Activated CD4-positive, alpha-beta T cell treated with anti-CD3 and anti-CD28 coated beads for 36 hours (primary cell): ENCODE data around the gene HOXB5. TPM values are rescaled to one million over a fixed set of nuclear protein-coding genes. Genes with fewer than 3 reads are reported as not detected.

Experiments used
- ATAC-seq: fragments of 200-7000 bp; cut with Tn5 transposase; one replicate; pipeline ENCODE4 v1.10.0; 2021; ENCODE audit warnings: mild to moderate bottlenecking, moderate library complexity
- CTCF ChIA-PET: fragments of 350-600 bp; sonication (Branson Sonifier 250); formaldehyde crosslinking; loops from one replicate; lab custom pipeline; 2021; ENCODE audit warnings: antibody characterized with exemption; lab: Charles Lee
- POLR2A ChIA-PET: fragments of 350-600 bp; sonication (Branson Sonifier 250); formaldehyde crosslinking; loops from one replicate; lab custom pipeline; 2021; ENCODE audit warnings: antibody characterized with exemption, inconsistent platforms; lab: Charles Lee
- DNase-seq: peaks from one replicate; pipeline ENCODE4 v3.0.0-alpha.2; 2020
- H3K27ac Mint-ChIP-seq: one replicate; pipeline ENCODE4 v1.8.0; 2021; ENCODE audit warnings: mixed read lengths
- H3K27me3 Mint-ChIP-seq: one replicate; pipeline ENCODE4 v1.8.0; 2021; ENCODE audit warnings: mixed read lengths
- H3K36me3 Mint-ChIP-seq: one replicate; pipeline ENCODE4 v1.8.0; 2021; ENCODE audit warnings: low read depth, mixed read lengths
- H3K4me1 Mint-ChIP-seq: one replicate; pipeline ENCODE4 v1.8.0; 2021; ENCODE audit warnings: mixed read lengths
- H3K4me3 Mint-ChIP-seq: one replicate; pipeline ENCODE4 v1.8.0; 2021; ENCODE audit warnings: mild to moderate bottlenecking, moderate library complexity, mixed read lengths
- H3K9me3 Mint-ChIP-seq: one replicate; pipeline ENCODE4 v1.8.0; 2021; ENCODE audit warnings: low read depth, mixed read lengths
- intact Hi-C, 2 experiments: fragments of 100-400 bp; cut with DNase I in 1 of 2; cut with micrococcal nuclease in 1 of 2; formaldehyde crosslinking; loops; one replicate each; pipeline versions ENCODE4 v1.14.2 to v1.15.1; 2022 to 2024; cut with DNase I, micrococcal nuclease
- total RNA-seq, 2 experiments: library from RNA; stranded (reverse); gene quantifications; one replicate each; pipeline ENCODE4 v1.2.3, GENCODE V29; 2021

Gene HOXB5
- total RNA-seq, 2 experiments from 2014 or later: not detected

DNA sequence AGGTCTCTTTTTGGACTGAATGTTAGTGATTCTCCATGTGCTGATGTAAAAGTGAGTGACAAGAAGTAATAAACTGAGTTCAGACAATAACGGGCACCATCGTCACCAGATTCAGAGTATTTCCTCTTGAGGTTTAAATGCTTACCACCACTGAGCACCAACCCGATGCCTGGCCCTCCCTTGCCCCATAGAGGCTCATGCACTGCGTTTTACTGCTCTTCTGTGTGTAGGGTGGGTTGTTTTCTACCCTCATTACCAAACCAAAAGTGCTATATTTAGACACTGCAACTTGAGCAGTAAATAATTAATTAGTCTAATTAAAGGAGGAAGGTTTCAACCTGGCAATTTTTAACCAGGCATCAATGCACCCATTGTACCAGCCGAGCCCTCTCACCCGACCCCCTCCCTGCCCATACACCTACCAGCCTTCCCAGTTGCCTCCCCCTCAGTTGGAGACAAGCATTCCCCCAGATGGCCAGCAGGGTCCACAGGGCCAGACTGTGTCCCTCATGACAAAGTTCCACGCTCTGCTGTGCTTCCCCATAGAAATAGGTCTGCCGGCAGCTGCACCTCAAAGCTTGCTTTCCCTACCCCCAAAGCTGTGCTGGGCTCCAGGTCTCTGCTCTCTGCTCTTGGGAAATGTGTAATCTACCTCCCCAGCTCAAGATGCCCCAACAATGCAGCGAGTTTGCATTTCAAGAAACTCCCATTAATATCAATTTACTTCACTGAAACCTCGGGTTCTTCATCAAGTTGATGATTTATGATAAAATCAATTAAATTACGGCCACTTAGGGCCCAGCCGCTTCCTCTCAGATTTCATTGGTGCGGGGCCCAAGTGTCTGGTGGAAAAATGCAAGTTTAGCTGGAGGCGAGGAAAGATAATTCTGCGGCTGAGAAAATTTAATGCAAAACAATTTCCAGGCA is 31.4 kb downstream of the HOXB5 start:
- Mint-ChIP-seq H3K27ac (no peak overlapping the region), H3K4me1 (no peaks in the 10 kb centered on the region), H3K4me3 (no peak overlapping the region), H3K36me3 (no peaks in the 10 kb centered on the region), H3K27me3 (peaks cover 21% of the 10 kb centered on the region), H3K9me3 (no peaks in the 10 kb centered on the region)
- no peak for ATAC-seq
- no peak for DNase-seq
- ChIA-PET CTCF (interaction anchor here (0.6 kb wide), 1 partner anchor 86 kb away, joined by 3 read pairs; no protein-coding TSS in a partner anchor), POLR2A (interaction anchor here (0.6 kb wide), 1 partner anchor 28 kb away, joined by 3 read pairs; no protein-coding TSS in a partner anchor)
- intact Hi-C loops: no loop called here

DNA sequence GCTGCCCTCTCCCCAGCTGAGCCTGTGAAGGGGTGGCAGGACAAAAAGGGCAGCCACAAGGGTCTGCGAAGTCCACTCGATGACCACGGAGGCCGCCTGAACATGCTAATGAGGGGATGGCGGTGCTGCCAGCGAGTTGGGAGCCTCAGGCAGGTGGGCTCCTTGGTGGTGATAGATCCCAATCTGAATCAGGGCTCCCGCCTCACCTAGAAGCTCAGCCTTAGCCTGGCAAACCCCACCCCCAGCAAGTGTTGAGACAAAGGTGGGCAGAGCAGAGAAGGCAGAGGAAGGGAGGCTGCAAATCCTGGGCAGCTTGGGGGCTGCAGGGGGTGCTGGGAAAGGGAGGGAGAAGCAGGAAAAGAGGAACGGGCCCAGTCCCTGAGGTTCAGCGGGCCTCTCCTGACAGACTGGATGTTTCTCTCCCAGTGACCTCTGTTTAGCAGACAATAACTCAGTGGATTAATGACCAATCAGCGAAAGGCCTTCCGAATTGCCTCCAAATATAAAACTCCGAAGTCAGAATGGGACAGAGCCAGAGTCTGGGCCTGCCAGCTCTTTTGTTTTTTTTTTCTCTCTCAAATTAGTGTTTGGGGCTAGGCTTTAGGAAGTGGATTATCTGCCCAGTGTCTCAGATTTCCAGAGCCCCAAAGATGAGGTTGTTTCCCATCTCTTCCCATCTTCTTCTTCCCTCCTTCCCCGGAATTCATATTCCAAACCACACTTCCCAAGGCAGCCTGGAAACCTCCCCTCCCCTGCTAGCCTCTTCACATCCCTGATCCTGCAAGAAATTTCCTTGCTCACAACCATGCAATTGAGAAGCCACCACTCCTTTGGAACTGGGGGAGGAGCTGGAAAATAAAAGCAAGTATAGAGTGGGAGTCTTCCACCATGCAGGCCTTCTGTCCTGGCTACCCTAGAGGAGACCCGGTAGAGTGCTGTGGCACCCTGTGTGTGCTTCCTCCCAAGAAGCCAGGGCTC is 33.5 kb downstream of the HOXB5 start:
- H3K36me3 Mint-ChIP-seq: no peaks in the 10 kb centered on the region
- intact Hi-C loops: no loop called here
- H3K27ac Mint-ChIP-seq: no peak overlapping the region
- DNase-seq (no peak), ATAC-seq (no peak)
- ChIA-PET CTCF (interaction anchor here (0.6 to 1.0 kb wide), 3 partner anchors 8 to 22 kb away, joined by 3 to 4 read pairs (median 3); no protein-coding TSS in a partner anchor), POLR2A (interaction anchor here (0.7 kb wide), 1 partner anchor 729 kb away, joined by 3 read pairs; the partner anchor contains the start of genes LRRC46 and MRPL10)
- peaks cover 2% of the 10 kb centered on the region for H3K4me1 Mint-ChIP-seq
- no peak overlapping the region for H3K4me3 Mint-ChIP-seq
- peaks cover 35% of the 10 kb centered on the region for H3K27me3 Mint-ChIP-seq
- no peaks in the 10 kb centered on the region for H3K9me3 Mint-ChIP-seq

DNA sequence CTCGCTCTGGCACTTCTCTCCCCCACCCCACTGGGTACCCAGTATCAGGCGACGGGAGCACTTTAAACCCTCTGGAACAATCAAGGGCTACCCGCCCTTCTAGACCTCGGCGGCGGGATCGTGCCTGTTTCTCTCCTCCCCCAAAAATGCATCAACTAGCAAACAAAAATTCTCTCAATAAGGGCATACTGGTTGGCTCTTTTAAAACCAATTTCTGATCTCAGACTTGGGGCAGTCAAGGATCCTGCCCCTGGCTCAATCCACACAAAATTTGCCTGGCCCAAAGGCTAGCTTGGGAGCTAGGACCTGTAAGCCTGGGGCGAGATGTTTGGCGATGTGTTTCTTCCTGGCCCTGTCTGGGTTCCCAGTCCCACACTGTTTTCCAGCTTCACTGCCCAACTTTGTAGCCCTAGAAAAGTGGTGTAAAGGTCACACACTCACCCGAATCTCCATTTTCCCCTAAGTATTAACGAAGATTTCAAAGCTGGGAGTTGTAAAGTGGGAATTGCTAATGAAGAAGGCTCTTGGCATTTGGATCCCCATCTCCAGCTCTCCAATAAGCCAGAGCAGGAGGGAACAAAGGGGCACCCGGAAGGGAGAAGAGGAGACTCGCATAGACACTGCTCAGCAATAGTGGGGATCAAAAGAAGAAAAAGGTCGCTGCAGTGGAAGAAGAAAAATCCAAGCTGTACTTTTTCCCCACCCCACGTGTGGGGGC is 34.3 kb downstream of the HOXB5 start:
- intact Hi-C loops: no loop called here
- Mint-ChIP-seq H3K4me3 (no peak overlapping the region), H3K9me3 (no peaks in the 10 kb centered on the region), H3K4me1 (peaks cover 2% of the 10 kb centered on the region), H3K27ac (no peak overlapping the region), H3K27me3 (peaks cover 37% of the 10 kb centered on the region), H3K36me3 (no peaks in the 10 kb centered on the region)
- CTCF ChIA-PET: interaction anchor here (0.7 to 1.0 kb wide), 2 partner anchors 9 to 21 kb away, joined by 3 to 4 read pairs; no protein-coding TSS in a partner anchor
- POLR2A ChIA-PET: no interaction called here
- ATAC-seq: no peak
- no peak for DNase-seq

DNA sequence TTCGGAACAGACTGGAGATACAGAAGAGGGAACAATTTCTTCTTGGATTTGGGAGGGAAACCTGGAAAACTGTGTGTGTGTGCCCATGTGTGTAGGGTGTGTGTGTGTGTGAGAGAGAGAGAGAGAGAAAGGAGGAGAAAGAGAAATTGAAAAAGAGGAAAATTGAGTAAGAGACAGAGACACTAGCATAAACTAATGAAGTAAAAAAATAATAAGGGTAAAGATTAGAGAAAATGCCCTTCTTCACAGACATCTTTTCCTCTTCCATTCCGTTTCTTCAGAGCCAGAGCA is 34.8 kb downstream of the HOXB5 start:
- DNase-seq (no peak), ATAC-seq (no peak)
- Mint-ChIP-seq H3K27me3 (peaks cover 37% of the 10 kb centered on the region), H3K4me1 (peaks cover 2% of the 10 kb centered on the region), H3K27ac (no peak overlapping the region), H3K36me3 (no peaks in the 10 kb centered on the region), H3K4me3 (no peak overlapping the region), H3K9me3 (no peaks in the 10 kb centered on the region)
- POLR2A ChIA-PET: no interaction called here
- intact Hi-C loops: no loop called here
- CTCF ChIA-PET: no interaction called here

DNA sequence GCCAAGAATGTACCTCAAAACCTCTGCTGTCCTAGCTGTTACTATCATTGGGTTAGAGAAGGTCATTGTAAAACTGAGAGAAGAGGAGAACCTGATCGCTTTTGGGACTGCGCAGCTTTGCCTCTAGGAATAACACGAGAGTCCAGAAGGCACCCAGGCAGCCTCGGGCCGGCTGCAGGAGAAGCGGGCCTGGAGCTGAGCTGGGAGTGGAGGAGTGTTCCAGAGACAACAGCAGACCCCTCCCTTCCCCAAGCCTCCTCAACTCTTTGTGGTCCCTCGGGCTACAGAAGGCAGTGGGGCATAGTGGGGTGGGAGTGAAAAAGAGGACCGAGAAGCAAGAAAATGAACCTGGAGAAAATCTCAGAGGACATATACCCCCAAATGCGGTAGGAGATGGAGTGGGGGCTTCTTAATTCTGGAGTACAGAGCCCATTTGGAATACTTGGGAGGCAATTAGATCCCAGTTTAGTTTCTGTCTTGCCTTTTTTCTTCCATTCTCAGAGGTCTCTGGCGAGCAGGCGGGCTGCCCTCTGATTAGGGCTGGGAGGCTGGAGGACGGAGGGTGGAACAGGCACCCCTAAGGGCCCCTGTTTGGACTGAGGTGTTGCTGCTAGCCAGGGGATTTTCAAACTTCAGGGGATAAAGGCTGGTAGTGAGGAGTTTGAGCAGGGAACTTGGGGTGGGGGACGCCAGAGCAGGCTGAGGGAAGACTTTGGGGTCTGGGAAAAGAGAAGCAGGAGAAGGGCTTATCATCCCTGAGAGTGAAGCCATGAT is 35.3 kb downstream of the HOXB5 start:
- CTCF ChIA-PET: interaction anchor here (0.6 to 1.4 kb wide), 4 partner anchors 35 to 208 kb away, joined by 3 to 5 read pairs (median 4); no protein-coding TSS in a partner anchor
- Mint-ChIP-seq H3K9me3 (no peaks in the 10 kb centered on the region), H3K4me1 (peaks cover 2% of the 10 kb centered on the region), H3K4me3 (no peak overlapping the region), H3K27me3 (peaks cover 38% of the 10 kb centered on the region), H3K36me3 (no peaks in the 10 kb centered on the region), H3K27ac (no peak overlapping the region)
- ATAC-seq: no peak
- intact Hi-C loops: no loop called here
- POLR2A ChIA-PET: no interaction called here
- DNase-seq: no peak

DNA sequence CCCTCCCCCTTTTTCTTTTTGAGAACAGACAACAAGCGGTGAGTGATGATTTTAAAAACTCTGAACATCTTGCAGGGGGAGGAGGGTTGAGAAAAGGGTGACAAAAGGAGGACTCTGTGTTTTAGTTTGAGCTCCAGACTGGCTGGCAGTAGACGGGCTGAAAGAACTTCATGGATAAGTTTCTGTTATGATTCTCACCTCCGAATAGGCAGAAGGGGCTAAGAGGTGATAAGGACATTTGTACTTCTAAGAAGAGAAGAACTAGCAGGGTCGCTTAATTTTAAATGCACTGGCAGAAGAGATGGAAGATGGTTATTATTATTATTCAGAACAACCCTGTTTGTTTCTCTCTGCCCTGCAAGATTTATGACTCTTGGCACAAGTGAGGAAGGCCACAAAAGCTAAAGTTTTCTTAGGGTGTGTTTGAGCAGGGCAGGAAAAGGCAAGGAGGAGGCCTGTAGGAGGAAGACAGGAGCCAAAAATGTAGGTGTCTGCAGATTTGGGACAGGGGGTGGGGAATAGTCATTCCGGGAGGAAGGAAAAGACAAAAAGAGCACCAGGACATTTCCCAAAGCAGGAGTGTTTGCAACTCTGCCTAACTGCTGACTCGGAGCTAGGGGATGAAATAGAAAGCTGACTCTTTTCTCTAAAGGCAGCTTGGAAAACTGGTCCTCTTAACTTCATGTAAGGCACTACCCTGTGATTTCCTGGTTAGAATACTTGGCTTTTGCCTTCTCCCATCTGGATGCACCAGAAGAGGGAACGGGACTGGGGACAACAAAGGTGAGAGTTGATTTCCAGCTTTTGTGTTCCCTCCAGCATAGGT is 36.8 kb downstream of the HOXB5 start:
- H3K36me3 Mint-ChIP-seq: no peaks in the 10 kb centered on the region
- ChIA-PET CTCF (interaction anchor here (0.9 to 1.7 kb wide), 6 partner anchors 10 to 207 kb away, joined by 3 to 5 read pairs (median 4); no protein-coding TSS in a partner anchor), POLR2A (no interaction called here)
- no peak overlapping the region for H3K4me3 Mint-ChIP-seq
- H3K4me1 Mint-ChIP-seq: peaks cover 2% of the 10 kb centered on the region
- intact Hi-C loops: no loop called here
- no peak for ATAC-seq
- DNase-seq: no peak
- peaks cover 30% of the 10 kb centered on the region for H3K27me3 Mint-ChIP-seq
- H3K9me3 Mint-ChIP-seq: no peaks in the 10 kb centered on the region
- no peak overlapping the region for H3K27ac Mint-ChIP-seq

DNA sequence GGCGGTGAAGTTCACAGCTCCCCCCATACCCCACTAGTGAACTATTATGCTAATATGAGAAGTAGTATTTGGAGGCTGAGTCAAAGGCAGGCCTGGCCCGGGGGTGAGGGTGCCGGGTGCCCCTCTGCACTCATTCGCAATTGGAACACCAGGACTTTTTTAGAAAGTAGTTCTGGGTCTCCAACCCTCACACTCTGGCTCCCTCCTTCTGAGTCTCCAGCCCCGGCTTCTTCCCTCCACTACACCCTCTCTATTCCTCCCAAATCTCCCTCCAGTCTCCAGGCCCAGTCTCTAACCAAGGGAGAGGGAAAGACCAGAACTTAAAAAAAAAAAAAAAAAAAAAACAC is 37.4 kb downstream of the HOXB5 start:
- ChIA-PET POLR2A (no interaction called here), CTCF (interaction anchor here (0.6 to 1.7 kb wide), 4 partner anchors 23 to 63 kb away, joined by 3 to 6 read pairs (median 4); no protein-coding TSS in a partner anchor)
- Mint-ChIP-seq H3K4me1 (peaks cover 2% of the 10 kb centered on the region), H3K27me3 (peaks cover 30% of the 10 kb centered on the region), H3K27ac (no peak overlapping the region), H3K36me3 (no peaks in the 10 kb centered on the region), H3K9me3 (no peaks in the 10 kb centered on the region), H3K4me3 (no peak overlapping the region)
- ATAC-seq (no peak), DNase-seq (no peak)
- intact Hi-C loops: no loop called here

DNA sequence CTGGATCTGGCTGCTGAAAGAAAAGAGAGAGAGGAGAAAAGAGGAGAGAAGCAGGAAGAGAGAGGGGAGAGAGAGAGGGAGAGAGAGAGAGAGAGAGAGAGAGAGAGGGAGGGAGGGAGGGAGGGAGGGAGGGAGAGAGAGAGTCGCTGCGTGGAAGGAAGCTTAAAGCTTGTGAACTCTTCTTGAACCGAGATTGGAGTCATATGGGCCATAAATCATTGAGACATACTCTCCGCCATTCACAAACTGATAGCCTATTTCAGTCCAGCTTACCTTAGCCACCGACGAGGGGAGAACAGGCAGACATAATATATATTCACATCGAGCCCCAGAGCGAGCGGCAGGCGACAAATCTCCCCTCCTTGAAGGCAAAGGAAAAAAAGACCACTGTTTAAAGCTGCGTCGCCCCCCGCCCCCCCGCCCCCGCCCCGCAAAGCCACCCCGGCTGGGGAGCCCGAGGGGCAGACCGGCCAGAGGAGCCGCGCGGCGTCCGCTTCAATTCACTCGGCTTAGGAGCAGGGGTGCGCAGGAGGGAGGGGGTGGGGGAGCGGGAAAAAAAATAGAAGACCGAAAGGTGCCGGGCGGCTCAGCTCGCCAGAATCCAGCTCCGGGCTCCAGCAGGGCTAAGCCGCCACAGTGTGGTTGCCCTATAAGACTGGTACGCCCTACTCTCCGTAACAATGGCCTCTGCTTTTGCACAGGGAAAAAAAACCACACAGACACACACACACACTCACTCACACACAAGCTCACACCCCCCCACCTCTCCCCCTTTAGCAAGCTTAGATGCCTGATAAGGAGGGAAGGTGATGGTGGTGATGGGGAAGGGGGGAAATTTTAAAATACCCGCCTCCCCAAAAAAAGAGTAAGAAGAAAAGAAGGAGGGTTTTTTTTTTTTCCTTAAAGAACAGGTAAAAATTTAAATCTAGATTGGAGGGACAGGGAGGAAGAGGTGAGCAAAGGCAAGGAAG is 38.0 kb downstream of the HOXB5 start:
- ATAC-seq (peak; percentile 55), DNase-seq (peak; percentile 23)
- no peaks in the 10 kb centered on the region for H3K36me3 Mint-ChIP-seq
- no peaks in the 10 kb centered on the region for H3K9me3 Mint-ChIP-seq
- intact Hi-C loops: loop anchor here in 1 of 2 experiments (2.0 kb wide), 1 partner anchor 63 kb away; no protein-coding TSS in a partner anchor
- H3K4me3 Mint-ChIP-seq: peak overlapping the region; percentile 53
- H3K4me1 Mint-ChIP-seq: peaks cover 2% of the 10 kb centered on the region
- ChIA-PET CTCF (interaction anchor here (0.6 to 0.9 kb wide), 4 partner anchors 16 to 43 kb away, joined by 3 to 6 read pairs (median 4); no protein-coding TSS in a partner anchor), POLR2A (no interaction called here)
- H3K27me3 Mint-ChIP-seq: peaks cover 30% of the 10 kb centered on the region
- H3K27ac Mint-ChIP-seq: no peak overlapping the region
